ENCODE measurements around the gene OR2T33. TPM values are rescaled to one million over a fixed set of nuclear protein-coding genes. Genes with fewer than 3 reads are reported as not detected.
A peak's percentile ranks its signal among the peaks of the same experiment; 100 is the strongest.
"Not testable (repeated sequence)": the region's sequence is repeated elsewhere in the genome, so short reads cannot be mapped to it uniquely, and the experiment has no call there.

Gene OR2T33, protein sequence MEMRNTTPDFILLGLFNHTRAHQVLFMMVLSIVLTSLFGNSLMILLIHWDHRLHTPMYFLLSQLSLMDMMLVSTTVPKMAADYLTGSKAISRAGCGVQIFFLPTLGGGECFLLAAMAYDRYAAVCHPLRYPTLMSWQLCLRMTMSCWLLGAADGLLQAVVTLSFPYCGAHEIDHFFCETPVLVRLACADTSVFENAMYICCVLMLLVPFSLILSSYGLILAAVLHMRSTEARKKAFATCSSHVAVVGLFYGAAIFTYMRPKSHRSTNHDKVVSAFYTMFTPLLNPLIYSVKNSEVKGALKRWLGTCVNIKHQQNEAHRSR
- total RNA-seq: not detected

GRCh38 chr1:248277876-248278275 is at the start of gene OR2T33:
OR2T33 (minus strand) TSS chr1:248277976; CDS start chr1:248273814, 4,162 bp downstream.
- Mint-ChIP-seq H3K4me1 (no peaks in the 10 kb centered on the region), H3K27me3 (no peaks in the 10 kb centered on the region), H3K9me3 (ENCODE audit: low read depth) (no peaks in the 10 kb centered on the region), H3K27ac (no peak within 1 kb of the TSS), H3K4me3 (no peak within 1 kb of the TSS), H3K36me3 (no peaks in the 10 kb centered on the region)
- DNase-seq: no peak
- no peak for ATAC-seq
- CTCF ChIA-PET: no interaction called here

- Mint-ChIP-seq H3K4me3 (no peak within 1 kb of the TSS), H3K4me1 (no peaks in the 10 kb centered on the region), H3K36me3 (no peaks in the 10 kb centered on the region), H3K27me3 (no peaks in the 10 kb centered on the region), H3K27ac (no peak within 1 kb of the TSS), H3K9me3 (ENCODE audit: low read depth) (no peaks in the 10 kb centered on the region)
- DNase-seq (no peak), ATAC-seq (no peak)
- CTCF ChIA-PET: no interaction called here
Measured at GRCh38 chr1:248324468-248324867, 46.7 kb upstream of the OR2T33 start, which contains the start of gene OR2M7. OR2M7 (minus strand) TSS chr1:248324568; CDS start chr1:248324568, 0 bp downstream.

DNA sequence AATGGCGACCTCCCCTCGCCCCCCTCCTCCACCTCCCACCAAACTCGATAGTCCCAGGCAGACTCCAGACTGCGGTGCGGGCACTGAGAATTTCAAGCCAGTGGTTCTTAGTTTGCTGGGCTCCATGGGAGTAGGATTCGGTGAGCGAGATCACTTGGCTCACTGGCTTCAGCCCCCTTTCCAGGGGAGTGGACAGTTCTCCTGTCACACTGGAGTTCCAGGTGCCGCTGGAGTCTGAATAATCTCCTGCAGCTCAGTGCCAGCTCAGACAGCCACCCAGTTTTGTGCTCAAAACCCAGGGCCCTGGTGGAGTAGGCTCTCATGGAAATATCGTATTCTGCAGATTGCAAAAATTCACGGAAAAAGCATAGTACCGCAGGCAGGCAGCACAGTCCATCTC is 39.0 kb upstream of the OR2T33 start:
- no peaks in the 10 kb centered on the region for H3K4me1 Mint-ChIP-seq
- DNase-seq (no peak), ATAC-seq (no peak)
- H3K27ac Mint-ChIP-seq: no peak overlapping the region
- H3K4me3 Mint-ChIP-seq: no peak overlapping the region
- no peaks in the 10 kb centered on the region for H3K27me3 Mint-ChIP-seq
- H3K9me3 Mint-ChIP-seq (ENCODE audit: low read depth): no peaks in the 10 kb centered on the region
- CTCF ChIA-PET: no interaction called here
- no peaks in the 10 kb centered on the region for H3K36me3 Mint-ChIP-seq

- H3K27me3 Mint-ChIP-seq; H3K36me3 Mint-ChIP-seq; DNase-seq; ATAC-seq; H3K4me3 Mint-ChIP-seq; CTCF ChIA-PET; H3K27ac Mint-ChIP-seq; H3K4me1 Mint-ChIP-seq; H3K9me3 Mint-ChIP-seq (ENCODE audit: low read depth): not testable (repeated sequence)
Measured at GRCh38 chr1:248306740-248307139, 29.0 kb upstream of the OR2T33 start.

DNA sequence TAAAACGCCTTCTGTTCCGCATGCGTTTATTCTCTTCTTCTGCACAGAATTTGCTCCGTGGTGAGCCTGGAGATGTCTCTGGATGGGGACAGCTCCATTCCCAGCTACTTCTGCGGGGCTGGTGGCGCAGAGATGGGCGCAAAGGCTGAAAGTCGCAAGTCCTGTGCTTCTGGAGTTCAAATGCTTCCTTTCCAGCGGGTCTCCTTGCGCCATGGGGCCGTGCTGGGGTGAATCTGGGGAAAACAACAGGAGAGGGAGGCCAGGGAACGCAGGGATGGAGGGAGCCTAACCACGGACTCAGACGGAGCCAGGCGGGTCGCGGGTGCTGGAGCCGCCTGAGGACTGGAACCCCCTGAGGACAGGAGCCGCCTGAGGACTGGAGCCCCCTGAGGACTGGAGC is 28.3 kb upstream of the OR2T33 start:
- ATAC-seq (no peak), DNase-seq (no peak)
- Mint-ChIP-seq H3K4me3 (no peak overlapping the region), H3K4me1 (no peaks in the 10 kb centered on the region), H3K9me3 (ENCODE audit: low read depth) (no peaks in the 10 kb centered on the region), H3K36me3 (no peaks in the 10 kb centered on the region), H3K27ac (no peak overlapping the region), H3K27me3 (no peaks in the 10 kb centered on the region)
- CTCF ChIA-PET: no interaction called here

- H3K9me3 Mint-ChIP-seq (ENCODE audit: low read depth); DNase-seq; ATAC-seq; H3K4me1 Mint-ChIP-seq; CTCF ChIA-PET; H3K36me3 Mint-ChIP-seq; H3K27me3 Mint-ChIP-seq; H3K27ac Mint-ChIP-seq; H3K4me3 Mint-ChIP-seq: not testable (repeated sequence)
Measured at GRCh38 chr1:248305672-248306071, 27.9 kb upstream of the OR2T33 start.

GRCh38 chr1:248303324-248303723 is 25.5 kb upstream of the OR2T33 start, which contains the start of gene OR2T12:
OR2T12 (minus strand) TSS chr1:248303424; CDS start chr1:248295578, 7,846 bp downstream.
- no peaks in the 10 kb centered on the region for H3K27me3 Mint-ChIP-seq
- H3K4me1 Mint-ChIP-seq: no peaks in the 10 kb centered on the region
- H3K36me3 Mint-ChIP-seq: no peaks in the 10 kb centered on the region
- no peak within 1 kb of the TSS for H3K4me3 Mint-ChIP-seq
- no peak for DNase-seq
- no peak for ATAC-seq
- CTCF ChIA-PET: no interaction called here
- peaks cover 3% of the 10 kb centered on the region for H3K9me3 Mint-ChIP-seq (ENCODE audit: low read depth)
- no peak within 1 kb of the TSS for H3K27ac Mint-ChIP-seq

DNA sequence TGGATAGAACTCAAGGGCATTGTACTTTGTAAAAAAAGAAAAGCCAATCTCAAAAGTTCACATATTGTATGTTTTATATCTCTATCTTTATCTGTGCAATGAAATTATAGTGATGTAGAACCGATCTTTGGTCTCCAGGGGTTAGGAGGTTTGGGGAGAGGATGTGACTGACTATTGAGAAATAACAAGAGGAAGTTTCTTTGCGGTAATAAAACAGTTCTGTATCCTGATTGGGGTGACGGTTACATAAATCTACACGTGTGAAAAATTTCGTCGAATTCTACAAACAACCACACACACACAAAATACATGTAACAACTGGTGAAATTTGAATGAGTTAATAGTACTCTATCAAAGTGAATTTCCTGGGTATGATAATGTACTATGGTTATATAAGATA is 10.6 kb upstream of the OR2T33 start:
- no peaks in the 10 kb centered on the region for H3K9me3 Mint-ChIP-seq (ENCODE audit: low read depth)
- no peak overlapping the region for H3K27ac Mint-ChIP-seq
- CTCF ChIA-PET: no interaction called here
- no peaks in the 10 kb centered on the region for H3K36me3 Mint-ChIP-seq
- no peak for ATAC-seq
- no peaks in the 10 kb centered on the region for H3K27me3 Mint-ChIP-seq
- no peak overlapping the region for H3K4me3 Mint-ChIP-seq
- no peak for DNase-seq
- H3K4me1 Mint-ChIP-seq: no peaks in the 10 kb centered on the region

DNA sequence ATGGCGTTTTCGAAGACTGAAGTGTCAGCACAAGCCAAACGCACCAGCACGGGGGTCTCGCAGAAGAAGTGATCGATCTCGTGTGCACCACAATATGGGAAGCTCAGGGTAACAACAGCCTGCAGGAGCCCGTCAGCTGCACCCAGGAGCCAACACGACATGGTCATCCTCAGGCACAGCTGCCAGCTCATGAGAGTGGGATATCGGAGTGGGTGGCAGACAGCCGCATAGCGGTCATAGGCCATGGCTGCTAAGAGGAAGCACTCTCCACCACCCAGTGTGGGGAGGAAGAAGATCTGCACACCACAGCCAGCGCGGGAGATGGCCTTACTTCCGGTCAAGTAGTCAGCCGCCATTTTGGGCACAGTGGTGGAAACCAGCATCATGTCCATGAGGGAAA is 4.6 kb downstream of the OR2T33 start:
- H3K27me3 Mint-ChIP-seq; H3K4me3 Mint-ChIP-seq; DNase-seq; H3K27ac Mint-ChIP-seq; ATAC-seq; H3K9me3 Mint-ChIP-seq (ENCODE audit: low read depth); H3K4me1 Mint-ChIP-seq; H3K36me3 Mint-ChIP-seq; CTCF ChIA-PET: not testable (repeated sequence)

DNA sequence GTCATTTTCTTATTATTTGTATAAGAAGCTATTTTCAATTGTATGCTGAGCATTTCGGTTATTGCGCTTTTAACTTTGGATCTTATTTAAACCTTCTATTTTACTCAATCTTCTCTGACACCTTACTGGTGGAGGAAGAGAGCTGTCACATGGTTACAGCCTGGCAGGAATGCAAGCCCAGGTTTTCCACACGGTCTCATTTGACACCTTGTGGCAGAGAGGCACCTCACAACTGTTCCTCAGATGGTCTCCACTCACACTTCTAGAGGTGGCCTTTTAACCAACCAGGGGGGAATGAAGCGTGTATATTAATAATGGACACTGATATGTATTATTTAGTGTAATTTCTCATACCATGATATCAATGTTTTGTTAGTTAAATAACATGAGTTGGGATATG is 9.6 kb downstream of the OR2T33 start:
- ATAC-seq (no peak), DNase-seq (no peak)
- Mint-ChIP-seq H3K4me3 (no peak overlapping the region), H3K4me1 (no peaks in the 10 kb centered on the region), H3K27ac (no peak overlapping the region), H3K27me3 (no peaks in the 10 kb centered on the region), H3K36me3 (no peaks in the 10 kb centered on the region), H3K9me3 (ENCODE audit: low read depth) (peaks cover 2% of the 10 kb centered on the region)
- CTCF ChIA-PET: no interaction called here

DNA sequence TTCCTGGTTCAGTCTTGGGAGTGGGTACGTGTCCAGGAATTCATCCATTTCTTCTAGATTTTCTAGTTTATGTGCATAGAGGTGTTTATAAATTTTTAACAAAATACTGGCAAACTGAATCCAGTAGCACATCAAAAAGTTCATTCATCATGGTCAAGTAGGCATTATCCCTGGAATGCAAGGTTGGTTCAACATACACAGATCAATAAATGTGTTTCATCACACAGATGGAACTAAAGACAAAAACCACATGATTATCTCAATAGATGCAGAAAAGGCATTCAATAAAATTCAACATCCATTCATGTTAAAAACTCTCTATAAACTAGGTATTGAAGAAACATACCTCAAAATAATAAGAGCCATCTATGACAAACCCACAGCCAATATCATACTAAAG is 18.5 kb downstream of the OR2T33 start:
- CTCF ChIA-PET; H3K4me1 Mint-ChIP-seq; DNase-seq; H3K27ac Mint-ChIP-seq; ATAC-seq; H3K36me3 Mint-ChIP-seq; H3K4me3 Mint-ChIP-seq; H3K9me3 Mint-ChIP-seq (ENCODE audit: low read depth); H3K27me3 Mint-ChIP-seq: not testable (repeated sequence)

- no peaks in the 10 kb centered on the region for H3K36me3 Mint-ChIP-seq
- H3K4me3 Mint-ChIP-seq: no peak overlapping the region
- DNase-seq: peak; percentile 47
- H3K9me3 Mint-ChIP-seq (ENCODE audit: low read depth): no peaks in the 10 kb centered on the region
- no peak overlapping the region for H3K27ac Mint-ChIP-seq
- CTCF ChIA-PET: interaction anchor here (0.5 to 1.9 kb wide), 5 partner anchors 9 to 564 kb away, joined by 3 to 7 read pairs (median 3); no protein-coding TSS in a partner anchor
- H3K27me3 Mint-ChIP-seq: no peaks in the 10 kb centered on the region
- peaks cover 3% of the 10 kb centered on the region for H3K4me1 Mint-ChIP-seq
- ATAC-seq: peak; percentile 51
Measured at GRCh38 chr1:248243204-248243603, 34.6 kb downstream of the OR2T33 start.

GRCh38 chr1:248239478-248239877 is 38.3 kb downstream of the OR2T33 start:
- Mint-ChIP-seq H3K9me3 (ENCODE audit: low read depth) (no peaks in the 10 kb centered on the region), H3K4me1 (peaks cover 3% of the 10 kb centered on the region), H3K27ac (no peak overlapping the region), H3K4me3 (no peak overlapping the region), H3K27me3 (no peaks in the 10 kb centered on the region), H3K36me3 (no peaks in the 10 kb centered on the region)
- DNase-seq: no peak
- CTCF ChIA-PET: no interaction called here
- ATAC-seq: no peak

- CTCF ChIA-PET: no interaction called here
- H3K4me3 Mint-ChIP-seq: no peak within 1 kb of the TSS
- no peaks in the 10 kb centered on the region for H3K4me1 Mint-ChIP-seq
- no peaks in the 10 kb centered on the region for H3K36me3 Mint-ChIP-seq
- ATAC-seq: no peak
- H3K27me3 Mint-ChIP-seq: no peaks in the 10 kb centered on the region
- peaks cover 6% of the 10 kb centered on the region for H3K9me3 Mint-ChIP-seq (ENCODE audit: low read depth)
- DNase-seq: no peak
- no peak within 1 kb of the TSS for H3K27ac Mint-ChIP-seq
Measured at GRCh38 chr1:248231117-248231516, 46.7 kb downstream of the OR2T33 start, which contains the start of gene OR2M4. OR2M4 (plus strand) TSS chr1:248231417; CDS start chr1:248238929, 7,512 bp downstream.
